Smooth muscle cell (in vitro differentiated cells): ENCODE results near the gene KRT36. TPM values are rescaled to one million over a fixed set of nuclear protein-coding genes. Genes with fewer than 3 reads are reported as not detected.
A peak's percentile ranks its signal among the peaks of the same experiment; 100 is the strongest.

Experiments used
- DNase-seq: peaks from one replicate; lab custom pipeline; 2025; ENCODE audit not compliant: unreplicated experiment; lab: John Stamatoyannopoulos, UW
- H2AFZ ChIP-seq: fragments of 200-600 bp; sonication (generic); 2 replicates; pipeline ENCODE4 v1.6.0; 2016; ENCODE audit warnings: antibody characterized with exemption, low read depth, mild to moderate bottlenecking
- H3F3A ChIP-seq: fragments of 200-600 bp; sonication (generic); 2 replicates; pipeline ENCODE4 v1.6.0; 2017; ENCODE audit warnings: antibody characterized with exemption, low read depth
- H3K27ac ChIP-seq: fragments of 200-600 bp; sonication (generic); 2 replicates; pipeline ENCODE4 v1.5.1; 2016; ENCODE audit warnings: low read depth, mild to moderate bottlenecking
- H3K27me3 ChIP-seq: fragments of 200-600 bp; sonication (generic); 2 replicates; pipeline ENCODE4 v1.6.1; 2016; ENCODE audit warnings: low read depth, mild to moderate bottlenecking
- H3K36me3 ChIP-seq: fragments of 200-600 bp; sonication (generic); 2 replicates; pipeline ENCODE4 v1.5.1; 2016; ENCODE audit warnings: low read depth
- H3K4me1 ChIP-seq: fragments of 200-600 bp; sonication (generic); 2 replicates; pipeline ENCODE4 v1.5.1; 2016; ENCODE audit warnings: low read depth
- H3K4me2 ChIP-seq: fragments of 200-600 bp; sonication (generic); 2 replicates; pipeline ENCODE4 v1.6.0; 2016; ENCODE audit warnings: mild to moderate bottlenecking
- H3K4me3 ChIP-seq: fragments of 200-600 bp; sonication (generic); 2 replicates; pipeline ENCODE4 v1.5.1; 2016; ENCODE audit warnings: mild to moderate bottlenecking
- H3K79me2 ChIP-seq: fragments of 200-600 bp; sonication (generic); 2 replicates; pipeline ENCODE4 v1.6.0; 2016; ENCODE audit warnings: low read depth, mild to moderate bottlenecking
- H3K9ac ChIP-seq: fragments of 200-600 bp; sonication (generic); 2 replicates; pipeline ENCODE4 v1.6.0; 2016; ENCODE audit warnings: low read depth
- H3K9me3 ChIP-seq: fragments of 200-600 bp; sonication (generic); replicated peaks from 2 replicates; pipeline ENCODE4 v1.5.1; 2016; ENCODE audit warnings: low read depth
- H4K20me1 ChIP-seq: fragments of 200-600 bp; sonication (generic); 2 replicates; pipeline ENCODE4 v1.6.0; 2016; ENCODE audit warnings: low read depth
- WGBS: methylation state at CpG from one replicate; pipeline ENCODE4 v1.1.7; 2016; ENCODE audit warnings: low lambda C conversion rate; 5-methylcytosine and 5-hydroxymethylcytosine counted together
- polyA plus RNA-seq: library from polyadenylated mRNA; unstranded; fragments of >200 nt; fragmentation: Nextera tagmentation; extraction: Ambion mirVana; gene quantifications from 2 replicates; pipeline ENCODE4 v1.2.1, GENCODE V29; 2016
- total RNA-seq: library from RNA; depleted of rRNA; stranded (reverse); fragments of >200 nt; gene quantifications from 2 replicates; pipeline ENCODE4 v1.2.3, GENCODE V29; 2014
- TF ChIP-seq, protein P1 (sequence below): fragments of 200-600 bp; sonication (generic); IDR thresholded peaks from 2 replicates; pipeline ENCODE4 v1.5.1; 2017; ENCODE audit warnings: borderline replicate concordance, mild to moderate bottlenecking, antibody characterized with exemption; ENCODE audit not compliant: insufficient read depth, poor library complexity, severe bottlenecking

The KRT36 gene
- total and polyA plus RNA-seq, 2 experiments from 2014 or later, result 0.09 TPM; not detected in 1

- peak overlapping the region; percentile 69 for H3K4me3 ChIP-seq
- TF ChIP-seq, protein P1, sequence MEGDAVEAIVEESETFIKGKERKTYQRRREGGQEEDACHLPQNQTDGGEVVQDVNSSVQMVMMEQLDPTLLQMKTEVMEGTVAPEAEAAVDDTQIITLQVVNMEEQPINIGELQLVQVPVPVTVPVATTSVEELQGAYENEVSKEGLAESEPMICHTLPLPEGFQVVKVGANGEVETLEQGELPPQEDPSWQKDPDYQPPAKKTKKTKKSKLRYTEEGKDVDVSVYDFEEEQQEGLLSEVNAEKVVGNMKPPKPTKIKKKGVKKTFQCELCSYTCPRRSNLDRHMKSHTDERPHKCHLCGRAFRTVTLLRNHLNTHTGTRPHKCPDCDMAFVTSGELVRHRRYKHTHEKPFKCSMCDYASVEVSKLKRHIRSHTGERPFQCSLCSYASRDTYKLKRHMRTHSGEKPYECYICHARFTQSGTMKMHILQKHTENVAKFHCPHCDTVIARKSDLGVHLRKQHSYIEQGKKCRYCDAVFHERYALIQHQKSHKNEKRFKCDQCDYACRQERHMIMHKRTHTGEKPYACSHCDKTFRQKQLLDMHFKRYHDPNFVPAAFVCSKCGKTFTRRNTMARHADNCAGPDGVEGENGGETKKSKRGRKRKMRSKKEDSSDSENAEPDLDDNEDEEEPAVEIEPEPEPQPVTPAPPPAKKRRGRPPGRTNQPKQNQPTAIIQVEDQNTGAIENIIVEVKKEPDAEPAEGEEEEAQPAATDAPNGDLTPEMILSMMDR, result no peak
- H2AFZ ChIP-seq, result peak overlapping the region; percentile 51
- H3F3A ChIP-seq, result peaks cover 21% of the 10 kb centered on the region
- H3K9ac ChIP-seq, result peak overlapping the region; percentile 65
- peak overlapping the region; percentile 87 for H3K4me2 ChIP-seq
- H3K36me3 ChIP-seq, result no peaks in the 10 kb centered on the region
- 1% methylated on average over 57 of the region's 62 CpGs for WGBS
- peak overlapping the region; percentile 92 for H3K27ac ChIP-seq
- H4K20me1 ChIP-seq, result peaks cover 43% of the 10 kb centered on the region
- H3K27me3 ChIP-seq, result no peaks in the 10 kb centered on the region
- no peak for DNase-seq
- peaks cover 34% of the 10 kb centered on the region for H3K4me1 ChIP-seq
- H3K9me3 ChIP-seq, result no peaks in the 10 kb centered on the region
- H3K79me2 ChIP-seq, result peaks cover 9% of the 10 kb centered on the region
These were observed 37.6 kb upstream of the KRT36 start for GRCh38 chr17:41527063-41528023.

DNA sequence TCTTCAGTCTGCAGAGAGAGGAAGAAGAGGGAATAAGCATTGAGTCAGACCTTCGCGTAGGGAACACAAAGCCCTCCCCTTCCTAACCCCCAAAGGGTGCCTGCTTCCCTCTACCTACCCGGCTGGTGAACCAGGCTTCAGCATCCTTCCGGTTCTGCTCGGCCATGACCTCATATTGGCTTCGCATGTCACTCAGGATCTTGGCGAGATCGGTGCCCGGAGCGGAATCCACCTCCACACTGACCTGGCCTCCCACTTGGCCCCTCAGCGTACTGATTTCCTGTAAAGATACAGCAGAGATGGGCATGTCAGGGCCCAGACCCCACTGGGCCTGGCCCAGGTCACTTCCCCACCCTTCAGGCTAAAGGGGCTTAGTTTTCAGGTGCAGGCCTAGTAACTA lies 34.6 kb upstream of the KRT36 start:
- H4K20me1 ChIP-seq, result peaks cover 43% of the 10 kb centered on the region
- no peaks in the 10 kb centered on the region for H3K9me3 ChIP-seq
- WGBS, result 91% methylated on average over 11 of the region's 11 CpGs
- H3K79me2 ChIP-seq, result peaks cover 9% of the 10 kb centered on the region
- no peak overlapping the region for H3K4me2 ChIP-seq
- no peak for DNase-seq
- no peak overlapping the region for H3K9ac ChIP-seq
- H3F3A ChIP-seq, result peaks cover 24% of the 10 kb centered on the region
- H3K27ac ChIP-seq, result no peak overlapping the region
- TF ChIP-seq, protein P1, result no peak
- no peaks in the 10 kb centered on the region for H3K36me3 ChIP-seq
- no peak overlapping the region for H3K4me3 ChIP-seq
- H3K4me1 ChIP-seq, result peaks cover 16% of the 10 kb centered on the region
- no peaks in the 10 kb centered on the region for H3K27me3 ChIP-seq
- no peak overlapping the region for H2AFZ ChIP-seq

- 92% methylated on average over 19 of the region's 19 CpGs for WGBS
- DNase-seq, result no peak
- Histone ChIP-seq H3K79me2 (peaks cover 9% of the 10 kb centered on the region), H4K20me1 (peaks cover 43% of the 10 kb centered on the region), H3K4me3 (no peak overlapping the region), H3K36me3 (no peaks in the 10 kb centered on the region), H3K4me1 (peaks cover 11% of the 10 kb centered on the region), H3K4me2 (no peak overlapping the region), H3F3A (peaks cover 20% of the 10 kb centered on the region), H3K27me3 (no peaks in the 10 kb centered on the region), H2AFZ (no peak overlapping the region), H3K9me3 (no peaks in the 10 kb centered on the region), H3K9ac (no peak overlapping the region), H3K27ac (no peak overlapping the region)
- TF ChIP-seq, protein P1, result no peak
These were observed 34.1 kb upstream of the KRT36 start for GRCh38 chr17:41523787-41524186.

GRCh38 chr17:41523225-41523593 lies 33.5 kb upstream of the KRT36 start:
- Histone ChIP-seq H3K9ac (no peak overlapping the region), H3K4me2 (no peak overlapping the region), H3K79me2 (peaks cover 9% of the 10 kb centered on the region), H3K9me3 (no peaks in the 10 kb centered on the region), H3K27me3 (no peaks in the 10 kb centered on the region), H3K4me3 (no peak overlapping the region), H3K36me3 (no peaks in the 10 kb centered on the region), H3F3A (peaks cover 20% of the 10 kb centered on the region), H2AFZ (no peak overlapping the region), H3K27ac (no peak overlapping the region), H3K4me1 (peaks cover 10% of the 10 kb centered on the region), H4K20me1 (peaks cover 43% of the 10 kb centered on the region)
- WGBS, result 88% methylated on average over 4 of the region's 4 CpGs
- TF ChIP-seq, protein P1, result no peak
- no peak for DNase-seq
